Ishikawa (cell line): Measurements from ENCODE around the gene BSCL2.

Experiments used
- EGR1 ChIP-seq: IDR thresholded peaks from 2 replicates; pipeline ENCODE4 v1.6.1; 2012
- YY1 ChIP-seq: IDR thresholded peaks from 2 replicates; pipeline ENCODE4 v1.6.1; 2012; ENCODE audit warnings: low read depth

GRCh38 chr11:62677156-62677555, 30.1 kb downstream of the BSCL2 start:
- TF ChIP-seq EGR1 (no peak), YY1 (no peak)
